GM12892 (cell line): ENCODE data around the gene GPR61.

Experiments
- POLR2A ChIP-seq: IDR thresholded peaks from 2 replicates; pipeline ENCODE4 v1.6.1; 2011; ENCODE audit warnings: low read depth, low read length, control low read depth
- TAF1 ChIP-seq: IDR thresholded peaks from 2 replicates; pipeline ENCODE4 v1.6.1; 2011; ENCODE audit warnings: low read depth, mild to moderate bottlenecking, control low read depth, low read length, borderline replicate concordance

- TF ChIP-seq TAF1: no peak
- TF ChIP-seq POLR2A: no peak
Measured at GRCh38 chr1:109567877-109568672, 28.4 kb downstream of the GPR61 start.
